Coronary artery (tissue), 2 donors: ENCODE data around the gene SMIM38.
A peak's percentile ranks its signal among the peaks of the same experiment; 100 is the strongest.
"Not testable (repeated sequence)": the region's sequence is repeated elsewhere in the genome, so short reads cannot be mapped to it uniquely, and the experiment has no call there.

Experiments
- DNase-seq: peaks from one replicate; pipeline ENCODE4 v3.0.0-alpha.2; 2017; ENCODE audit warnings: low spot score
- H3K27ac ChIP-seq, 2 donors: fragments of 200-600 bp; sonication (generic); one replicate each; pipeline ENCODE4 v1.5.1; 2016 to 2019
- H3K4me3 ChIP-seq: fragments of 200-600 bp; sonication (generic); 2 replicates; pipeline ENCODE4 v1.5.1; 2016; ENCODE audit warnings: mild to moderate bottlenecking, moderate library complexity
- CTCF ChIP-seq: fragments of 200-600 bp; sonication (generic); IDR thresholded peaks from one replicate; pipeline ENCODE4 v1.5.1; 2019; ENCODE audit warnings: antibody characterized with exemption

Gene SMIM38

DNA sequence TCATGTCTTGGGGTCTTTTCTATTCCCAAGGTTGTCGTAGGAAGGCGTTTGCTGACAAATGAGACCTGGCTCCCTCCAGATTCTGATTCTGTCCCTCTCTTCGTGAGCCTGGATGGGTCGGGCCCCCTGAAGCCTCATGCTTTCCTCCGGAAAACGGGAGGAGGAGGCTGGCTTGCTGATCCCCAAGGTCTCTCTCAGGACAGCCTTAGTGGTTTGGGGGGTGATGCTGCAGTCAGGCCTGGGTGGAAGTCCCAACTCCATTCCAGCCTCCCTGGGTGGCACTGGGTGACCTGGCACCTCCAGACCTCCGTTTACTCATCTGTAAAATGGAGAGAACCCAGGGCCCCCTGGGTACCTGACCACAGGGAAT, 23.4 kb upstream of the SMIM38 start:
- Histone ChIP-seq H3K27ac (peak overlapping the region; percentile 63 to 89), H3K4me3 (no peak overlapping the region)
- DNase-seq = no peak
- no peak for TF ChIP-seq CTCF

GRCh38 chr11:69133251-69133650, 22.5 kb upstream of the SMIM38 start:
- H3K27ac ChIP-seq = no peak overlapping the region
- no peak for TF ChIP-seq CTCF
- no peak for DNase-seq
- H3K4me3 ChIP-seq = no peak overlapping the region

GRCh38 chr11:69134182-69134581, 21.6 kb upstream of the SMIM38 start:
- DNase-seq = not testable (repeated sequence)

DNA sequence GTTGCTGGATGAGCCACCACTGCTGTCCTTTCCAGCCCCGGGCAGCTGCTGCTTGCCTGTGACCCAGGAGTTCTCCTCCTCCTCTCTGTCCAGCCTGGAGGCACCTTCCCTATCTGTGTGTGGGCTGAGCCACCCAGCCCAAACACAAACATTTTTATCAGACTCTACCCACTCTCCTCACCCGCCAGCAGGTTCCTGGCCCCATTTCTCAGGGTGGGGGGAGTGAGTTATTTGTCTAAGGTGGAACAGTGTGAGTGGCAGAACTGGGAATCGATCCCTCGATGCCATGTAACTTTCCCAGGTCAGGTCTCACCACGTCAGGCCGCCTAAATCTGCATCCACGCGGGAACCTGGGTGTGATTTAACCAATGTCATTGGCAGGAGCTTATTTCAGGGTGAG, 20.8 kb upstream of the SMIM38 start:
- TF ChIP-seq CTCF = no peak
- peak; percentile 31 for DNase-seq
- H3K27ac ChIP-seq = no peak overlapping the region
- H3K4me3 ChIP-seq = no peak overlapping the region

More at GRCh38 chr11:69134182-69134581, 21.6 kb upstream of the SMIM38 start:
- not testable (repeated sequence) for H3K27ac ChIP-seq, H3K4me3 ChIP-seq

- DNase-seq = peak; percentile 49
- no peak for TF ChIP-seq CTCF
Measured at GRCh38 chr11:69135420-69136363, 20.0 kb upstream of the SMIM38 start.

GRCh38 chr11:69136471-69136870, 19.3 kb upstream of the SMIM38 start:
- no peak for DNase-seq
- no peak for TF ChIP-seq CTCF
- Histone ChIP-seq H3K27ac (no peak overlapping the region), H3K4me3 (no peak overlapping the region)

More at GRCh38 chr11:69135420-69136363, 20.0 kb upstream of the SMIM38 start:
- H3K4me3 ChIP-seq = no peak overlapping the region
- no peak overlapping the region for H3K27ac ChIP-seq

- Histone ChIP-seq H3K27ac (no peak overlapping the region), H3K4me3 (no peak overlapping the region)
- peak; percentile 55 for DNase-seq
- no peak for TF ChIP-seq CTCF
Measured at GRCh38 chr11:69137151-69137844, 18.4 kb upstream of the SMIM38 start.
